ENCODE measurements around the gene CSMD2.

Gene CSMD2

GRCh38 chr1:33682371-33682770, 482.7 kb downstream of the CSMD2 start:
- no peak for TF ChIP-seq CTCF (IDR thresholded peaks at IDR 0.05; ENCODE audit: borderline replicate concordance, insufficient read depth, low read depth, low read length)
- no peak overlapping the region for H3K4me3 ChIP-seq (ENCODE audit: low read depth, low read length)

- no peak overlapping the region for H3K4me3 ChIP-seq (ENCODE audit: low read depth, low read length)
- TF ChIP-seq CTCF (IDR thresholded peaks at IDR 0.05; ENCODE audit: borderline replicate concordance, insufficient read depth, low read depth, low read length) = no peak
Measured at GRCh38 chr1:33680281-33680840, 484.7 kb downstream of the CSMD2 start.

- TF ChIP-seq CTCF (IDR thresholded peaks at IDR 0.05; ENCODE audit: borderline replicate concordance, insufficient read depth, low read depth, low read length) = no peak
- H3K4me3 ChIP-seq (ENCODE audit: low read depth, low read length) = no peak overlapping the region
Measured at GRCh38 chr1:33670567-33670966, 494.5 kb downstream of the CSMD2 start.

GRCh38 chr1:33668695-33669094, 496.3 kb downstream of the CSMD2 start:
- no peak for TF ChIP-seq CTCF (IDR thresholded peaks at IDR 0.05; ENCODE audit: borderline replicate concordance, insufficient read depth, low read depth, low read length)
- H3K4me3 ChIP-seq (ENCODE audit: low read depth, low read length) = no peak overlapping the region

- TF ChIP-seq CTCF (IDR thresholded peaks at IDR 0.05; ENCODE audit: borderline replicate concordance, insufficient read depth, low read depth, low read length) = no peak
- no peak overlapping the region for H3K4me3 ChIP-seq (ENCODE audit: low read depth, low read length)
Measured at GRCh38 chr1:33667386-33668282, 497.4 kb downstream of the CSMD2 start.

GRCh38 chr1:33666616-33667015, 498.4 kb downstream of the CSMD2 start:
- no peak for TF ChIP-seq CTCF (IDR thresholded peaks at IDR 0.05; ENCODE audit: borderline replicate concordance, insufficient read depth, low read depth, low read length)
- H3K4me3 ChIP-seq (ENCODE audit: low read depth, low read length) = no peak overlapping the region

All from GM12875 (cell line).